Measurements from ENCODE around the gene TMEM150C. TPM values are rescaled to one million over a fixed set of nuclear protein-coding genes. Genes with fewer than 3 reads are reported as not detected.

The TMEM150C gene
- total RNA-seq, 1 experiment from 2014 or later: 2.7 TPM

- Mint-ChIP-seq H3K9me3 (no peaks in the 10 kb centered on the region), H3K27ac (no peak overlapping the region), H3K36me3 (no peaks in the 10 kb centered on the region), H3K4me1 (no peaks in the 10 kb centered on the region; the same call in 1 of the 2 replicates), H3K4me3 (no peak overlapping the region), H3K27me3 (ENCODE audit: low read depth) (no peaks in the 10 kb centered on the region)
- ATAC-seq: peak; percentile 61; the same call in 1 of the 2 replicates
- TF ChIP-seq ERG (CRISPR knock-in tag; IDR thresholded peaks at IDR 0.05) (no peak), EMX1 (CRISPR knock-in tag; IDR thresholded peaks at IDR 0.05) (no peak), PREB (CRISPR knock-in tag; IDR thresholded peaks at IDR 0.05; ENCODE audit: borderline replicate concordance) (no peak), KAT7 (CRISPR knock-in tag; IDR thresholded peaks at IDR 0.05; ENCODE audit: borderline replicate concordance) (no peak), IRF1 (CRISPR knock-in tag; IDR thresholded peaks at IDR 0.05) (no peak), ZNF423 (CRISPR knock-in tag; IDR thresholded peaks at IDR 0.05) (no peak), ESRRA (CRISPR knock-in tag; IDR thresholded peaks at IDR 0.05; ENCODE audit: borderline replicate concordance) (no peak), FOXJ3 (CRISPR knock-in tag; IDR thresholded peaks at IDR 0.05; ENCODE audit: borderline replicate concordance) (no peak)
- ChIA-PET POLR2A (no interaction called here), CTCF (interaction anchor here (0.7 to 1.5 kb wide), 2 partner anchors 142 to 250 kb away, joined by 5 read pairs; no protein-coding TSS in a partner anchor)
- DNase-seq (ENCODE audit: low spot score): no peak
Observed at GRCh38 chr4:82489076-82489475, 72.7 kb downstream of the TMEM150C start.

GRCh38 chr4:82484996-82485783 is 76.6 kb downstream of the TMEM150C start:
- no peak overlapping the region for H3K27ac Mint-ChIP-seq
- no peak for DNase-seq (ENCODE audit: low spot score)
- H3K27me3 Mint-ChIP-seq (ENCODE audit: low read depth): no peaks in the 10 kb centered on the region
- ATAC-seq: no peak
- no peak overlapping the region for H3K4me3 Mint-ChIP-seq
- no peaks in the 10 kb centered on the region; the same call in 1 of the 2 replicates for H3K4me1 Mint-ChIP-seq
- no peaks in the 10 kb centered on the region for H3K36me3 Mint-ChIP-seq
- CTCF ChIA-PET: interaction anchor here (1.3 kb wide), 1 partner anchor 254 kb away, joined by 3 read pairs; no protein-coding TSS in a partner anchor
- TF ChIP-seq NR3C1 (CRISPR knock-in tag; conservative IDR thresholded peaks at IDR 0.05; ENCODE audit: low read depth) (no peak), SOX15 (CRISPR knock-in tag; IDR thresholded peaks at IDR 0.05) (no peak), ZNF138 (CRISPR knock-in tag; conservative IDR thresholded peaks at IDR 0.05) (no peak)
- POLR2A ChIA-PET: no interaction called here
- no peaks in the 10 kb centered on the region for H3K9me3 Mint-ChIP-seq

- H3K27me3 Mint-ChIP-seq (ENCODE audit: low read depth): no peaks in the 10 kb centered on the region
- no peak overlapping the region for H3K27ac Mint-ChIP-seq
- no peak overlapping the region for H3K4me3 Mint-ChIP-seq
- no peak for DNase-seq (ENCODE audit: low spot score)
- ChIA-PET POLR2A (no interaction called here), CTCF (interaction anchor here (0.6 to 1.0 kb wide), 3 partner anchors 8 to 93 kb away, joined by 3 to 6 read pairs (median 4); no protein-coding TSS in a partner anchor)
- H3K4me1 Mint-ChIP-seq: peaks cover 4% of the 10 kb centered on the region
- H3K36me3 Mint-ChIP-seq: no peaks in the 10 kb centered on the region; the same call in 1 of the 2 replicates
- ATAC-seq: no peak
- peaks cover 16% of the 10 kb centered on the region for H3K9me3 Mint-ChIP-seq
- TF ChIP-seq ETV6 (CRISPR knock-in tag; IDR thresholded peaks at IDR 0.05): no peak
- no peak for TF ChIP-seq IRF1 (CRISPR knock-in tag; IDR thresholded peaks at IDR 0.05)
- TF ChIP-seq RELA (CRISPR knock-in tag; IDR thresholded peaks at IDR 0.05; ENCODE audit: borderline replicate concordance): no peak
- TF ChIP-seq TEAD4 (CRISPR knock-in tag; IDR thresholded peaks at IDR 0.05): no peak
- TF ChIP-seq MYBL2 (CRISPR knock-in tag; IDR thresholded peaks at IDR 0.05): no peak
Observed at GRCh38 chr4:82482387-82482786, 79.4 kb downstream of the TMEM150C start.

GRCh38 chr4:82481506-82481840 is 80.3 kb downstream of the TMEM150C start:
- no peak overlapping the region for H3K4me3 Mint-ChIP-seq
- H3K36me3 Mint-ChIP-seq: no peaks in the 10 kb centered on the region; the same call in 1 of the 2 replicates
- H3K27me3 Mint-ChIP-seq (ENCODE audit: low read depth): no peaks in the 10 kb centered on the region
- ChIA-PET CTCF (no interaction called here), POLR2A (no interaction called here)
- TF ChIP-seq NFE2L1 (CRISPR knock-in tag; IDR thresholded peaks at IDR 0.05): no peak
- no peak for TF ChIP-seq FOXP1 (CRISPR knock-in tag; IDR thresholded peaks at IDR 0.05; ENCODE audit: borderline replicate concordance)
- TF ChIP-seq PRRX2 (CRISPR knock-in tag; IDR thresholded peaks at IDR 0.05): no peak
- H3K4me1 Mint-ChIP-seq: peaks cover 4% of the 10 kb centered on the region
- DNase-seq (ENCODE audit: low spot score) (no peak), ATAC-seq (no peak)
- H3K27ac Mint-ChIP-seq: no peak overlapping the region
- peaks cover 16% of the 10 kb centered on the region for H3K9me3 Mint-ChIP-seq

All from WTC11 (cell line).